Aorta (tissue), 5 donors: ENCODE data around the gene TUBD1. TPM values are rescaled to one million over a fixed set of nuclear protein-coding genes. Genes with fewer than 3 reads are reported as not detected.

ENCODE experiments used
- ATAC-seq: fragments of 200-7000 bp; cut with Tn5 transposase; one replicate; pipeline ENCODE4 v1.9.1; 2022; ENCODE audit warnings: moderate library complexity; ENCODE audit not compliant: low FRiP score
- DNase-seq, 2 donors: peaks; one replicate each; pipeline ENCODE4 v3.0.0-alpha.2; 2020
- H3K27ac ChIP-seq, 2 donors: one replicate each; pipeline ENCODE4 v1.5.1; 2013; ENCODE audit warnings: low read length in 2 of 2, mild to moderate bottlenecking in 2 of 2, moderate library complexity in 2 of 2, control low read depth in 1 of 2, inconsistent platforms in 1 of 2, low read depth in 1 of 2
- H3K27me3 ChIP-seq, 2 donors: one replicate each; pipeline ENCODE4 v1.6.1; 2013; ENCODE audit warnings: control low read depth in 1 of 2, low read length in 1 of 2, mild to moderate bottlenecking in 1 of 2, moderate library complexity in 1 of 2; ENCODE audit not compliant: insufficient read depth in 2 of 2, control insufficient read depth in 1 of 2
- H3K36me3 ChIP-seq, 2 donors: one replicate each; pipeline ENCODE4 v1.6.1; 2013; ENCODE audit warnings: control low read depth in 1 of 2, low read length in 1 of 2, mild to moderate bottlenecking in 1 of 2; ENCODE audit not compliant: insufficient read depth in 2 of 2, control insufficient read depth in 1 of 2
- H3K4me1 ChIP-seq, 2 donors: one replicate each; pipeline ENCODE4 v1.6.1; 2013; ENCODE audit warnings: low read length in 2 of 2, control low read depth in 1 of 2, mild to moderate bottlenecking in 1 of 2, moderate library complexity in 1 of 2; ENCODE audit not compliant: insufficient read depth in 2 of 2, control insufficient read depth in 1 of 2
- H3K4me3 ChIP-seq, 2 donors: one replicate each; pipeline ENCODE4 v1.5.1; 2013; ENCODE audit warnings: low read length in 2 of 2, control low read depth in 1 of 2, mild to moderate bottlenecking in 1 of 2
- H3K9me3 ChIP-seq: one replicate; pipeline ENCODE4 v1.6.1; 2013; ENCODE audit warnings: mild to moderate bottlenecking, low read length; ENCODE audit not compliant: control insufficient read depth
- WGBS, 2 donors: extraction: QIAGEN DNeasy Blood & Tissue Kit; methylation state at CpG; one replicate each; pipeline ENCODE4 v1.1.7; 2013; 5-methylcytosine and 5-hydroxymethylcytosine counted together
- intact Hi-C, 2 donors: fragments of 100-400 bp; cut with DNase I; formaldehyde crosslinking; loops; one replicate each; pipeline versions ENCODE4 v1.14.2 to v1.15.0; 2022
- microRNA-seq, 2 donors: library from miRNA; unstranded; fragments of <30 nt; microRNA quantifications; one replicate each; pipeline ENCODE4 v1.2.0, GENCODE V29; 2020
- polyA plus RNA-seq, 2 donors: library from polyadenylated mRNA; stranded (reverse); fragments of 200-250 nt; gene quantifications; one replicate each; pipeline ENCODE4 v1.2.3, GENCODE V29; 2013
- total RNA-seq, 2 donors: library from RNA; stranded (reverse); fragmentation: NEBNext Ultra II Directional; extraction: Animal tissue kit (Norgen Biotek cat#: 25700); gene quantifications; one replicate each; pipeline ENCODE4 v1.2.1, GENCODE V29; 2021
- donor health status: healthy with polysubstance abuse.
- donor health status: Bipolar disorder and iron deficiency.
- donor health status: DM: no; HTN: no; CAD: no.
- donor health status: DM: no; HTN: no; CAD: no.
- donor health status: DM: yes; HTN: yes; CAD: no.

The TUBD1 gene
- total and polyA plus RNA-seq, 4 donors = 6.6 to 12.0 (median 8.9) TPM

DNA sequence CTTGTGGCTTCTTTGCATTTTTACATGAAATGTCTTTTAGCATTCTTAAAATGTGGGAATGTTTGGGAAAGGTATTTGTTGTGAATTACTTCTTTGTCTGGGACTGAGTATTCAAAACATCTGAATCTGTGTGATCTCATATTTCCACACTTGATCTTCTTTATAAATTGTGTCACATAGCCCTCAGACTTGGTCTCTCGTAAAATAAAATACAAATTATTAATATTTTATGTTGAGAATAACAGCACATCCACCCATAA is 81.9 kb downstream of the TUBD1 start:
- Histone ChIP-seq H3K36me3 (no peaks in the 10 kb centered on the region), H3K9me3 (no peaks in the 10 kb centered on the region), H3K4me1 (no peaks in the 10 kb centered on the region), H3K27ac (no peak overlapping the region), H3K4me3 (no peak overlapping the region), H3K27me3 (no peaks in the 10 kb centered on the region)
- 95 to 97% methylated on average over 1 of the region's 1 CpG for WGBS, 2 donors
- no peak for DNase-seq
- intact Hi-C loops = no loop called here
- ATAC-seq = no peak

Small RNA genes within 50 kb of the gene (microRNA-seq; reads per million reads assigned to microRNA genes)
- 52,469 to 244,550 reads per million in 2 donors for gene MIR21

Other genes starting within 250 kb of the TUBD1 start
- 10 to 100 TPM; 14.8 to 19.6 TPM for gene PTRH2, start 185.5 kb downstream of the TUBD1 start, total RNA-seq
- gene PTRH2, start 185.5 kb downstream of the TUBD1 start, polyA plus RNA-seq = 10 to 100 TPM; 13.4 to 16.8 TPM
- gene VMP1, start 185.3 kb downstream of the TUBD1 start, total RNA-seq = 100 to 1,000 TPM; 451 to 507 TPM
- gene VMP1, start 185.3 kb downstream of the TUBD1 start, polyA plus RNA-seq = 100 to 1,000 TPM in 1 of 2 donors, 10 to 100 TPM in 1; 43.3 to 253 TPM
- gene RPS6KB1, start 178 bp upstream of the TUBD1 start, total RNA-seq = 10 to 100 TPM; 40.9 to 51.0 TPM
- 10 to 100 TPM in 1 of 2 donors, 1 to 10 TPM in 1; 9.6 to 10.4 TPM for gene RPS6KB1, start 178 bp upstream of the TUBD1 start, polyA plus RNA-seq
- 10 to 100 TPM; 13.1 to 17.9 TPM for gene RNFT1, start 71.8 kb upstream of the TUBD1 start, total RNA-seq
- gene RNFT1, start 71.8 kb upstream of the TUBD1 start, polyA plus RNA-seq = 10 to 100 TPM in 1 of 2 donors, 1 to 10 TPM in 1; 7.0 to 11.3 TPM
- gene HEATR6, start 186.0 kb upstream of the TUBD1 start, total RNA-seq = 10 to 100 TPM; 14.0 to 16.4 TPM
- gene HEATR6, start 186.0 kb upstream of the TUBD1 start, polyA plus RNA-seq = 1 to 10 TPM; 2.5 to 6.4 TPM